Endothelial cell of umbilical vein (primary cell): ENCODE results near the gene GPR160. TPM values are rescaled to one million over a fixed set of nuclear protein-coding genes. Genes with fewer than 3 reads are reported as not detected.

Experiments used
- BruUV-seq: library from RNA; stranded (reverse); fragments of 400-500 nt; replicated peaks from 2 replicates; lab custom pipeline; 2021; lab: Mats Ljungman, UMichigan
- CTCF ChIA-PET: fragments of 300-600, 350-600 bp; sonication (Branson Sonifier 250); formaldehyde crosslinking; loops from one replicate; lab custom pipeline; 2021; ENCODE audit warnings: antibody characterized with exemption, inconsistent platforms; lab: Charles Lee
- POLR2A ChIA-PET: fragments of 300-600, 350-600 bp; sonication (Branson Sonifier 250); formaldehyde crosslinking; loops from one replicate; lab custom pipeline; 2021; ENCODE audit warnings: antibody characterized with exemption, inconsistent platforms; lab: Charles Lee
- DNase-seq: peaks from one replicate; pipeline ENCODE4 v3.0.0-alpha.2; 2011; ENCODE audit warnings: low read depth, low spot score
- FAIRE-seq: peaks from 2 replicates; lab custom pipeline; 2011; peaks lifted over from hg19 to GRCh38; lab: Jason Lieb, UNC
- H2AFZ ChIP-seq: 2 replicates; pipeline ENCODE4 v1.6.0; 2012; ENCODE audit warnings: low read depth, low read length, control low read depth, inconsistent platforms
- H3K27ac ChIP-seq: 2 replicates; pipeline ENCODE4 v1.5.1; 2011; ENCODE audit warnings: low read depth, mild to moderate bottlenecking, control low read depth, low read length, moderate library complexity; ENCODE audit not compliant: insufficient read depth
- H3K27me3 ChIP-seq, 2 experiments: 2 replicates each; pipeline versions ENCODE4 v1.6.0 to v1.6.1; 2011; ENCODE audit warnings: low read length in 2 of 2, mixed read lengths in 1 of 2; ENCODE audit not compliant: control insufficient read depth in 2 of 2, insufficient read depth in 2 of 2
- H3K36me3 ChIP-seq, 2 experiments: 2 replicates in 1 of 2; 3 replicates in 1 of 2; pipeline ENCODE4 v1.5.1; 2011; ENCODE audit warnings: low read length in 2 of 2, mild to moderate bottlenecking in 1 of 2, moderate library complexity in 1 of 2; ENCODE audit not compliant: control insufficient read depth in 2 of 2, insufficient read depth in 2 of 2; ENCODE audit errors: extremely low read depth in 1 of 2
- H3K4me1 ChIP-seq: 3 replicates; pipeline ENCODE4 v1.5.1; 2011; ENCODE audit warnings: mild to moderate bottlenecking, low read length; ENCODE audit not compliant: control insufficient read depth, insufficient read depth; ENCODE audit errors: extremely low read depth
- H3K4me2 ChIP-seq: 2 replicates; pipeline ENCODE4 v1.6.1; 2011; ENCODE audit warnings: low read length, control low read depth, mixed read lengths; ENCODE audit not compliant: insufficient read depth
- H3K4me3 ChIP-seq, 3 experiments: fragments of 200-600 bp in 1 of 3; sonication (generic), shearing (Covaris generic) in 1 of 3; replicated peaks in 1 of 3; 2 replicates each; pipeline ENCODE4 v1.5.1; 2011 to 2016; ENCODE audit warnings: control low read depth in 3 of 3, low read length in 3 of 3, mild to moderate bottlenecking in 2 of 3, inconsistent platforms in 1 of 3, low read depth in 1 of 3, moderate library complexity in 1 of 3; ENCODE audit not compliant: insufficient read depth in 1 of 3
- H3K79me2 ChIP-seq: 2 replicates; pipeline ENCODE4 v1.6.0; 2012; ENCODE audit warnings: low read length, inconsistent platforms; ENCODE audit not compliant: control insufficient read depth, insufficient read depth
- H3K9ac ChIP-seq: replicated peaks from 2 replicates; pipeline ENCODE3; 2011; ENCODE audit warnings: low read length, control low read depth; ENCODE audit not compliant: insufficient read depth; ENCODE audit errors: extremely low read depth
- H3K9me1 ChIP-seq: replicated peaks from 3 replicates; pipeline ENCODE4 v1.6.0; 2011; ENCODE audit warnings: mild to moderate bottlenecking, low read length; ENCODE audit not compliant: control insufficient read depth, insufficient read depth; ENCODE audit errors: extremely low read depth
- H3K9me3 ChIP-seq: replicated peaks from 2 replicates; pipeline ENCODE4 v1.5.1; 2012; ENCODE audit warnings: low read length, inconsistent platforms; ENCODE audit not compliant: control insufficient read depth, insufficient read depth
- H4K20me1 ChIP-seq: replicated peaks from 2 replicates; pipeline ENCODE3; 2011; ENCODE audit warnings: mild to moderate bottlenecking, low read length; ENCODE audit not compliant: control insufficient read depth, insufficient read depth; ENCODE audit errors: extremely low read depth
- GATA2 ChIP-seq: IDR thresholded peaks from 2 replicates; pipeline ENCODE4 v1.7.0; 2011; ENCODE audit warnings: low read depth, mild to moderate bottlenecking, moderate library complexity, mixed read lengths, low read length; ENCODE audit not compliant: insufficient read length, insufficient read depth
- JUN ChIP-seq: IDR thresholded peaks from 2 replicates; pipeline ENCODE4 v1.6.1; 2011; ENCODE audit warnings: borderline replicate concordance, low read depth; ENCODE audit not compliant: insufficient read length, insufficient read depth
- MYC ChIP-seq: IDR thresholded peaks from one replicate; pipeline ENCODE4 v1.6.1; 2011; ENCODE audit warnings: mild to moderate bottlenecking, low read depth, low read length
- POLR2A ChIP-seq: IDR thresholded peaks from 2 replicates; pipeline ENCODE4 v1.6.1; 2012; ENCODE audit warnings: low read depth, mild to moderate bottlenecking, control low read depth, low read length
- POLR2AphosphoS5 ChIP-seq: IDR thresholded peaks from 2 replicates; pipeline ENCODE4 v1.6.1; 2012; ENCODE audit warnings: low read depth, mild to moderate bottlenecking, control low read depth, low read length, moderate library complexity; ENCODE audit not compliant: insufficient read depth
- dilution Hi-C: fragments of 300-500 bp; cut with MboI; formaldehyde crosslinking; loops from one replicate; pipeline ENCODE4 v1.15.0; 2019; ENCODE audit warnings: low sequenced_read_pairs; ENCODE audit not compliant: extremely low pct_ligation_motif_present
- intact Hi-C: fragments of 100-400 bp; cut with micrococcal nuclease; formaldehyde crosslinking; loops from one replicate; pipeline ENCODE4 v1.10.0; 2022
- polyA plus RNA-seq, 4 experiments: library from polyadenylated mRNA; depleted of rRNA in 3 of 4; stranded (reverse) in 3 of 4; unstranded in 1 of 4; fragments of >200 nt; gene quantifications; 2 replicates each; pipeline versions ENCODE4 v1.2.1 to v1.2.3, GENCODE V29; 2011 to 2012; ENCODE audit warnings: missing spikeins in 1 of 4
- total RNA-seq: library from RNA; stranded (reverse); gene quantifications from 2 replicates; pipeline ENCODE4 v1.2.3, GENCODE V29; 2021
- TF ChIP-seq, protein P1 (sequence below), 2 donors: IDR thresholded peaks; 1 replicate in 1 of 2; 2 replicates in 1 of 2; pipeline ENCODE4 v1.5.1; 2011; ENCODE audit warnings: low read length in 2 of 2, mild to moderate bottlenecking in 2 of 2, moderate library complexity in 2 of 2, control low read depth in 1 of 2, inconsistent platforms in 1 of 2, low read depth in 1 of 2; ENCODE audit not compliant: insufficient read depth in 1 of 2; ENCODE audit errors: extremely low read depth in 1 of 2
- TF ChIP-seq, protein P2 (sequence below): IDR thresholded peaks from 2 replicates; pipeline ENCODE4 v1.6.1; 2011; ENCODE audit not compliant: insufficient read depth, insufficient read length

GPR160 gene
- total and polyA plus RNA-seq, 2 donors (not counting 3 experiments of a cell fraction or from before 2014, with no cell fraction given) = 0.39 to 1.3 TPM

GRCh38 chr3:170077361-170077760, 39.6 kb downstream of the GPR160 start:
- Histone ChIP-seq H3K27me3 (no peaks in the 10 kb centered on the region), H3K27ac (no peak overlapping the region), H4K20me1 (no peaks in the 10 kb centered on the region), H3K36me3 (no peaks in the 10 kb centered on the region), H3K79me2 (no peaks in the 10 kb centered on the region), H3K4me1 (no peaks in the 10 kb centered on the region), H3K9me3 (no peaks in the 10 kb centered on the region), H3K4me3 (no peak overlapping the region), H3K4me2 (no peak overlapping the region), H3K9me1 (no peaks in the 10 kb centered on the region), H3K9ac (no peak overlapping the region), H2AFZ (no peak overlapping the region)
- TF ChIP-seq GATA2 (no peak), POLR2AphosphoS5 (no peak), POLR2A (no peak), MYC (no peak), JUN (no peak)
- TF ChIP-seq, protein P1, sequence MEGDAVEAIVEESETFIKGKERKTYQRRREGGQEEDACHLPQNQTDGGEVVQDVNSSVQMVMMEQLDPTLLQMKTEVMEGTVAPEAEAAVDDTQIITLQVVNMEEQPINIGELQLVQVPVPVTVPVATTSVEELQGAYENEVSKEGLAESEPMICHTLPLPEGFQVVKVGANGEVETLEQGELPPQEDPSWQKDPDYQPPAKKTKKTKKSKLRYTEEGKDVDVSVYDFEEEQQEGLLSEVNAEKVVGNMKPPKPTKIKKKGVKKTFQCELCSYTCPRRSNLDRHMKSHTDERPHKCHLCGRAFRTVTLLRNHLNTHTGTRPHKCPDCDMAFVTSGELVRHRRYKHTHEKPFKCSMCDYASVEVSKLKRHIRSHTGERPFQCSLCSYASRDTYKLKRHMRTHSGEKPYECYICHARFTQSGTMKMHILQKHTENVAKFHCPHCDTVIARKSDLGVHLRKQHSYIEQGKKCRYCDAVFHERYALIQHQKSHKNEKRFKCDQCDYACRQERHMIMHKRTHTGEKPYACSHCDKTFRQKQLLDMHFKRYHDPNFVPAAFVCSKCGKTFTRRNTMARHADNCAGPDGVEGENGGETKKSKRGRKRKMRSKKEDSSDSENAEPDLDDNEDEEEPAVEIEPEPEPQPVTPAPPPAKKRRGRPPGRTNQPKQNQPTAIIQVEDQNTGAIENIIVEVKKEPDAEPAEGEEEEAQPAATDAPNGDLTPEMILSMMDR (IDR thresholded peaks at IDR 0.05; ENCODE audit: extremely low read depth in 1 of 2, insufficient read depth in 1 of 2, low read depth in 1 of 2, low read length in 2 of 2) = no peak
- TF ChIP-seq, protein P2, sequence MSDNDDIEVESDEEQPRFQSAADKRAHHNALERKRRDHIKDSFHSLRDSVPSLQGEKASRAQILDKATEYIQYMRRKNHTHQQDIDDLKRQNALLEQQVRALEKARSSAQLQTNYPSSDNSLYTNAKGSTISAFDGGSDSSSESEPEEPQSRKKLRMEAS = no peak
- dilution Hi-C loops = no loop called here
- intact Hi-C loops = no loop called here
- FAIRE-seq = no peak
- ChIA-PET CTCF (no interaction called here), POLR2A (no interaction called here)
- BruUV-seq = no TSS peak
- DNase-seq = no peak
